Activated CD8-positive, alpha-beta T cell treated with anti-CD3 and anti-CD28 coated beads for 36 hours (primary cell): Measurements from ENCODE around the gene TMEM119. TPM values are rescaled to one million over a fixed set of nuclear protein-coding genes. Genes with fewer than 3 reads are reported as not detected.
"Not testable (repeated sequence)": the region's sequence is repeated elsewhere in the genome, so short reads cannot be mapped to it uniquely, and the experiment has no call there.

Experiments
- ATAC-seq: fragments of 200-7000 bp; cut with Tn5 transposase; one replicate; pipeline ENCODE4 v1.10.0; 2021; ENCODE audit warnings: mild to moderate bottlenecking, moderate library complexity
- CTCF ChIA-PET: fragments of 350-600 bp; sonication (Branson Sonifier 250); formaldehyde crosslinking; loops from one replicate; lab custom pipeline; 2021; ENCODE audit warnings: antibody characterized with exemption; lab: Charles Lee
- POLR2A ChIA-PET: fragments of 350-600 bp; sonication (Branson Sonifier 250); formaldehyde crosslinking; loops from one replicate; lab custom pipeline; 2021; ENCODE audit warnings: antibody characterized with exemption; lab: Charles Lee
- DNase-seq: peaks from one replicate; pipeline ENCODE4 v3.0.0-alpha.2; 2020
- H3K27ac Mint-ChIP-seq: one replicate; pipeline ENCODE4 v1.8.0; 2021; ENCODE audit warnings: mild to moderate bottlenecking, mixed read lengths
- H3K27me3 Mint-ChIP-seq: one replicate; pipeline ENCODE4 v1.8.0; 2021; ENCODE audit warnings: mixed read lengths
- H3K36me3 Mint-ChIP-seq: one replicate; pipeline ENCODE4 v1.8.0; 2021; ENCODE audit warnings: low read depth, mixed read lengths
- H3K4me1 Mint-ChIP-seq: one replicate; pipeline ENCODE4 v1.8.0; 2021; ENCODE audit warnings: low read depth, mixed read lengths
- H3K4me3 Mint-ChIP-seq: one replicate; pipeline ENCODE4 v1.8.0; 2021; ENCODE audit warnings: mild to moderate bottlenecking, moderate library complexity, mixed read lengths
- H3K9me3 Mint-ChIP-seq: one replicate; pipeline ENCODE4 v1.8.0; 2021; ENCODE audit warnings: mixed read lengths
- intact Hi-C: fragments of 100-400 bp; cut with micrococcal nuclease; formaldehyde crosslinking; loops from one replicate; pipeline ENCODE4 v1.10.0; 2022
- total RNA-seq, 2 experiments: library from RNA; stranded (reverse); gene quantifications; one replicate each; pipeline ENCODE4 v1.2.3, GENCODE V29; 2021
- TF ChIP-seq, protein P1 (sequence below): fragments of 200-600 bp; IDR thresholded peaks from one replicate; pipeline ENCODE4 v1.8.0; 2022; ENCODE audit warnings: antibody characterized with exemption, mild to moderate bottlenecking

Gene TMEM119
- total RNA-seq, 2 experiments from 2014 or later = not detected

DNA sequence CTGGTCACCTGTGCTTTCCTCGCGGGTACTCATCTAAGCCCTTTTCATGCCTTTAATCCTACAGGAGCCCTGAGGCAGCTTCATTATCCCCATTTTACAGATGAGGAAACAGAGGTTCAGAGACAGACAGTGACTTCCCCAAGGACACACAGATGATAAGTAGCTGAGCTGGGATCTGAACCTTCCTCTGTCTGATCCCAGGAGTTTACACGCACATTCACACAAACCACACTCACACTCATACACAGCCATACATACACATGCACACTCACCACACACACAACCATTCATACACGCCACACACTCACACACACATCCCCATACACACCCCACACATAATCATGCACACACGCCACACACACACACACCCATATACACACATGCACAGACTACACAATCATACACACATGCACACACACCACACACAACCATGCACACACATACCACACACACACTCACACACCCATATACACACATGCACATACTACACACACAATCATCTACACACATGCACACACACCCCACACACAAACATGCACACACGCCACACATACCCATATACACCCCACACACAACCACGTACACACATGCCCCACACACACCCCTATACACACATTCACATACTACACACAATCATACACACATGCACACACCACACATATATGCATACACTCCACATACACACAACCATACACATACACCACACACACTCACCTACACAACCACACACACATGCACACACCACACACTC is 2.7 kb downstream of the TMEM119 start:
- H3K9me3 Mint-ChIP-seq = no peaks in the 10 kb centered on the region
- TF ChIP-seq, protein P1, sequence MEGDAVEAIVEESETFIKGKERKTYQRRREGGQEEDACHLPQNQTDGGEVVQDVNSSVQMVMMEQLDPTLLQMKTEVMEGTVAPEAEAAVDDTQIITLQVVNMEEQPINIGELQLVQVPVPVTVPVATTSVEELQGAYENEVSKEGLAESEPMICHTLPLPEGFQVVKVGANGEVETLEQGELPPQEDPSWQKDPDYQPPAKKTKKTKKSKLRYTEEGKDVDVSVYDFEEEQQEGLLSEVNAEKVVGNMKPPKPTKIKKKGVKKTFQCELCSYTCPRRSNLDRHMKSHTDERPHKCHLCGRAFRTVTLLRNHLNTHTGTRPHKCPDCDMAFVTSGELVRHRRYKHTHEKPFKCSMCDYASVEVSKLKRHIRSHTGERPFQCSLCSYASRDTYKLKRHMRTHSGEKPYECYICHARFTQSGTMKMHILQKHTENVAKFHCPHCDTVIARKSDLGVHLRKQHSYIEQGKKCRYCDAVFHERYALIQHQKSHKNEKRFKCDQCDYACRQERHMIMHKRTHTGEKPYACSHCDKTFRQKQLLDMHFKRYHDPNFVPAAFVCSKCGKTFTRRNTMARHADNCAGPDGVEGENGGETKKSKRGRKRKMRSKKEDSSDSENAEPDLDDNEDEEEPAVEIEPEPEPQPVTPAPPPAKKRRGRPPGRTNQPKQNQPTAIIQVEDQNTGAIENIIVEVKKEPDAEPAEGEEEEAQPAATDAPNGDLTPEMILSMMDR = no peak
- no peak overlapping the region for H3K4me3 Mint-ChIP-seq
- no peak overlapping the region for H3K27ac Mint-ChIP-seq
- intact Hi-C loops = no loop called here
- no peaks in the 10 kb centered on the region for H3K27me3 Mint-ChIP-seq
- CTCF ChIA-PET = interaction anchor here (4.2 kb wide), 1 partner anchor 22 kb away, joined by 17 read pairs; no protein-coding TSS in a partner anchor
- DNase-seq = no peak
- no peak for ATAC-seq
- POLR2A ChIA-PET = interaction anchor here (0.6 to 0.7 kb wide), 2 partner anchors 98 to 801 kb away, joined by 3 read pairs; no protein-coding TSS in a partner anchor
- no peaks in the 10 kb centered on the region for H3K36me3 Mint-ChIP-seq
- H3K4me1 Mint-ChIP-seq = no peaks in the 10 kb centered on the region

DNA sequence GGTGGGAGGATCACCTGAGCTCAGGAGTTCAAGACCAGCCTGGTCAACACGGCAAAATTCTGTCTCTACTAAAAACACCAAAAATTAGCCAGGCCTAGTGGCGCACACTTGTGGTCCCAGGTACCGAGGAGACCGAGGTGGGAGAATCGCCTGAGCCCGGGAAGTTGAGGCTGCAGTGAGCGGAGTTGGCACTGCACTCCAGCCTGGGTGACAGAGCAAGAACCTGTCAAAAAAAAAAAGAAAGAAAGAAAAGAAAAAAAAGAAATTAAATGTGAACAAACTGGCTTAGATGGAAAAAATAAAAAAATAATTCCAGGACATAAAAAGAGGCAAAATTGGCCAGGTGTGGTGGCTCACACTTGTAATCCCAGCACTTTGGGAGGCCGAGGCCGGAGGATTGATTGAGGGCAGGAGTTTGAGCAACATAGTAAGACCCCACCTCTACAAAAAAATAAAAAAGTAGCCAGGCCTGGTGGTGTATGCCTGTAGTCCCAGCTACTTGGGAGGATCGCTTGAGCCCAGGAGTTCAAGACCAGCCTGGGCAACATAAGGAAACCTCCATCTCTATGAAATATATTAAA is 3.5 kb downstream of the TMEM119 start:
- ATAC-seq = no peak
- ChIA-PET CTCF (interaction anchor here (0.8 to 4.2 kb wide), 2 partner anchors 12 to 23 kb away, joined by 3 to 17 read pairs; no protein-coding TSS in a partner anchor), POLR2A (interaction anchor here (0.7 kb wide), 1 partner anchor 801 kb away, joined by 3 read pairs; no protein-coding TSS in a partner anchor)
- H3K27ac Mint-ChIP-seq = no peak overlapping the region
- no peaks in the 10 kb centered on the region for H3K36me3 Mint-ChIP-seq
- H3K4me3 Mint-ChIP-seq = no peak overlapping the region
- H3K4me1 Mint-ChIP-seq = no peaks in the 10 kb centered on the region
- DNase-seq = no peak
- H3K9me3 Mint-ChIP-seq = no peaks in the 10 kb centered on the region
- H3K27me3 Mint-ChIP-seq = no peaks in the 10 kb centered on the region
- TF ChIP-seq, protein P1 = no peak
- intact Hi-C loops = no loop called here

DNA sequence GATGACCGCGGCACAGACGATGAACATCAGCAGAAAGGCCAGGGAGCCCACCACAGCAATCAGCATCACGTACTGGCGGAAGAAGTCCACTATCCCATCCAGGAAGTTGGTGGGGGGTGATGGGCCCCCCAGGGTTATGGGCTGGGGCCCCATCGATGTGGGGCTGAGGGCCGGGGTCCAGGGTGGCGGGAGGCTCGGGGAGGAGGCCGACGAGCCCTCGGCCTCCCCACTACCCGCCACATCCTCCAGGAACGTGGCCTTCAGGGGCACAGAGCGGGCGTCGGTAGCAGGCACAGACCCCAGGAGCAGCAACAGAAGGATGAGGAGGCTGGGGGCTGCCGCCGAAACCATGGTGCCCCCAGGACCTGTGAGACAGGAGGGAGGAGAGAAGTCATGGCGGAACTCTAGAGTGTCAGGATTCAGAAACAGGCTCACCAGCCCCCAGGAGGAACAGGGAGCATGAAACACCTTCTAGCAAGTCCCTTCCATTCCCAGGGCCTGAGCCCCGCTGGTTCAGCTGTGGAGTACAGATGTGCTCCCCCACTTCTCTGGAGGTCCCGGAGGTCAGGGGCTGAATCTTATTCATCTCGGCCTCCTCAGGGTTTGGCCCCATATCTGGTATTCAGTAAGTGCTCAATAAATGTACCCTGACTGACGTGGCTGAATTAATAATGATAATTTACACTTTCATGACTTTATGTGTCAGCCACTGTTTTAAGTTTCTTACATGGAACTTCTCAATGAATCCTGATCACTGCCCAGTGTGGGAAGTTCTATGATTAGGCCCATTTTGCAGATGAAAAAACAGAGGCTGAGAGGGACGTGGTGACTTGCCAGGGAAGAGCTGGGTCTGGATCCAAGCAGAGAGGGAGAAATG is 5.6 kb downstream of the TMEM119 start:
- Mint-ChIP-seq H3K27me3 (no peaks in the 10 kb centered on the region), H3K36me3 (no peaks in the 10 kb centered on the region), H3K9me3 (no peaks in the 10 kb centered on the region), H3K4me3 (no peak overlapping the region), H3K27ac (no peak overlapping the region), H3K4me1 (no peaks in the 10 kb centered on the region)
- no peak for ATAC-seq
- TF ChIP-seq, protein P1 = no peak
- POLR2A ChIA-PET = no interaction called here
- DNase-seq = no peak
- CTCF ChIA-PET = no interaction called here
- intact Hi-C loops = no loop called here

DNA sequence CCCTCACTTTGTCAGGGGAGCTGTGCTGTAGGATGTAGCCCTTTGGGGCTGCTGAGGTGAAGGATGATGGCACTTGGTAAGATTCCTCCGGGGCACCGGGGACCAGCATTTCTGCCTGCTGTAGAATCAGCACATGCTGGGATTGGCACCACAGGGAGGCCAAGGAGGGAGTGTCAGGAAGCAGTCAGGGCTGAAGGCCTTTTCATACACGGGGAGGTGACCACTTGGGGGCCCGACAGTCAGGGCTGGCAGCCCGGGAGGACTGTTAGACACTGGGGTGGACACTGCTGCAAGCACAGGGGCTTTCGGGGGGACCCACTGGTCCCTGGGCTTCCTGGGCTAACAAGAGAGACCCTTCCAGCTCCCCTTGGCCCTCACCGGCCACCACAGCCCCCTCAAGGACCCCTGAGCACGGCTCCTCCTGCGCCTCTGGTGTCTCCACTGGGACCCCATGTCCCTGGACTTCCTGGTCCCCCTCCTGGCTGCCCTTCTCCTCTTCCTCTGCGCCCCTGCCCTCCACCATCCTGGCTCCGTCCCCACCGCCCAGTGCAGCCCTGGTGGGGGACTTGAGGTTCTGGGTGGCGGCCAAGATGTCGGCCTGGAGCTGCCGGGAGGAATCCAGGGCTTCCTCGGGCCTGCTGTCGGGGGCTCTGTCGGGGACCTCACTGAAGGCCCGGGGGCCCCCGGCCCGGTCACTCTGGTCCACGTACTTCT is 6.5 kb downstream of the TMEM119 start:
- ChIA-PET CTCF (no interaction called here), POLR2A (interaction anchor here (1.1 kb wide), 1 partner anchor 30 kb away, joined by 4 read pairs; no protein-coding TSS in a partner anchor)
- Mint-ChIP-seq H3K27me3 (no peaks in the 10 kb centered on the region), H3K9me3 (no peaks in the 10 kb centered on the region), H3K4me3 (no peak overlapping the region), H3K36me3 (no peaks in the 10 kb centered on the region), H3K27ac (no peak overlapping the region), H3K4me1 (no peaks in the 10 kb centered on the region)
- no peak for DNase-seq
- ATAC-seq = no peak
- TF ChIP-seq, protein P1 = no peak
- intact Hi-C loops = no loop called here

DNA sequence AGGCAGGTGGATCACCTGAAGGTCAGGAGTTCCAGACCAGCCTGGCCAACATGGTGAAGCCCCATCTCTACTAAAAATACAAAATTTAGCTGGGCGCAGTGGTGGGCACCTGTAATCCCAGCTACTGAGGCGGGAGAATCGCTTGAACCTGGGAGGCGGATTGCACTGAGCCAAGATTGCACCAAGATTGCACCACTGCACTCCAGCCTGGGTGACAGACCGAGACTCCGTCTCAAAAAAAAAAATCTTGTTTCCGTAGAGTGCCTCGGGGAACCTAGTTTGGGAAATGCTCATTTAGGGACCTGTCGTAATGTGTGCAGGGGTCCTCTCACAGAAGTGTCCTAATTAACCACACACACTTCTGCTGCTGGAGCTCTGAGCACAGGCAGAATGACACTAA is 7.4 kb downstream of the TMEM119 start:
- H3K9me3 Mint-ChIP-seq = not testable (repeated sequence)

More for the DNA sequence above, 7.4 kb downstream of the TMEM119 start:
- DNase-seq, CTCF ChIA-PET, H3K27me3 Mint-ChIP-seq, H3K36me3 Mint-ChIP-seq, H3K4me3 Mint-ChIP-seq, intact Hi-C loops, H3K27ac Mint-ChIP-seq, ATAC-seq, H3K4me1 Mint-ChIP-seq: not testable (repeated sequence)
- POLR2A ChIA-PET = interaction anchor here (1.1 kb wide), 1 partner anchor 30 kb away, joined by 4 read pairs; no protein-coding TSS in a partner anchor
